Spinal cord (tissue), 10 donors: Measurements from ENCODE around the gene COL23A1. TPM values are rescaled to one million over a fixed set of nuclear protein-coding genes. Genes with fewer than 3 reads are reported as not detected.

ENCODE experiments used
- DNase-seq, 6 donors: peaks; one replicate each; pipeline versions ENCODE4 v3.0.0 to v3.0.0-alpha.2; 2013 to 2015; ENCODE audit warnings: low spot score in 6 of 6, low read depth in 4 of 6
- H3K27ac ChIP-seq: one replicate; pipeline ENCODE4 v1.5.1; 2013; ENCODE audit warnings: low read depth, low read length, control low read depth
- H3K27me3 ChIP-seq: one replicate; pipeline ENCODE4 v1.6.1; 2013; ENCODE audit warnings: low read length; ENCODE audit not compliant: control insufficient read depth, insufficient read depth
- H3K36me3 ChIP-seq: one replicate; pipeline ENCODE4 v1.6.1; 2013; ENCODE audit warnings: low read length; ENCODE audit not compliant: control insufficient read depth, insufficient read depth
- H3K4me1 ChIP-seq: one replicate; pipeline ENCODE4 v1.6.1; 2013; ENCODE audit warnings: low read length; ENCODE audit not compliant: control insufficient read depth, insufficient read depth
- H3K4me3 ChIP-seq: one replicate; pipeline ENCODE4 v1.5.1; 2013; ENCODE audit warnings: low read depth, low read length, control low read depth
- H3K9me3 ChIP-seq: one replicate; pipeline ENCODE4 v1.6.1; 2013; ENCODE audit warnings: low read length; ENCODE audit not compliant: control insufficient read depth, insufficient read depth
- WGBS: methylation state at CpG from one replicate; pipeline ENCODE4 v1.1.5; 2013; ENCODE audit warnings: missing lambda C conversion rate; ENCODE audit not compliant: insufficient coverage; 5-methylcytosine and 5-hydroxymethylcytosine counted together
- polyA plus RNA-seq, 2 donors: library from polyadenylated mRNA; unstranded; fragments of 120-200 nt; gene quantifications; one replicate each; pipeline ENCODE4 v1.2.1, GENCODE V29; 2013; ENCODE audit not compliant: insufficient read length in 2 of 2
- total RNA-seq, 2 donors: library from RNA; depleted of rRNA in 1 of 2; stranded (reverse); fragments of 120-200 nt in 1 of 2; fragments of >200 nt in 1 of 2; gene quantifications; one replicate each; pipeline versions ENCODE4 v1.2.3 to v1.2.4, GENCODE V29; 2013 to 2014
- donor health status: healthy.

COL23A1 gene
- total and polyA plus RNA-seq, 4 donors = 2.8 to 9.7 (median 8.0) TPM

- H3K4me3 ChIP-seq = no peak overlapping the region
- WGBS = 82% methylated on average over 7 of the region's 8 CpGs
- peaks cover 94% of the 10 kb centered on the region for H3K36me3 ChIP-seq
- peaks cover 8% of the 10 kb centered on the region for H3K4me1 ChIP-seq
- no peaks in the 10 kb centered on the region for H3K9me3 ChIP-seq
- DNase-seq = no peak
- no peaks in the 10 kb centered on the region for H3K27me3 ChIP-seq
- H3K27ac ChIP-seq = no peak overlapping the region
Observed at GRCh38 chr5:178211095-178212048, 378.8 kb downstream of the COL23A1 start.

- Histone ChIP-seq H3K4me1 (peaks cover 14% of the 10 kb centered on the region), H3K27ac (no peak overlapping the region), H3K4me3 (no peak overlapping the region), H3K9me3 (no peaks in the 10 kb centered on the region), H3K36me3 (peaks cover 92% of the 10 kb centered on the region), H3K27me3 (no peaks in the 10 kb centered on the region)
- DNase-seq = no peak
- no CpG with 5 or more reads among the region's 5 CpGs for WGBS
Observed at GRCh38 chr5:178210686-178211085, 379.5 kb downstream of the COL23A1 start.

- WGBS = 96% methylated on average over 18 of the region's 18 CpGs
- DNase-seq = no peak
- H3K9me3 ChIP-seq = no peaks in the 10 kb centered on the region
Observed at GRCh38 chr5:178210073-178210535, 380.1 kb downstream of the COL23A1 start.

GRCh38 chr5:178209334-178210072 lies 380.7 kb downstream of the COL23A1 start:
- WGBS = 92% methylated on average over 8 of the region's 8 CpGs
- no peak overlapping the region for H3K4me3 ChIP-seq
- peaks cover 80% of the 10 kb centered on the region for H3K36me3 ChIP-seq
- H3K27me3 ChIP-seq = no peaks in the 10 kb centered on the region
- no peak for DNase-seq
- no peak overlapping the region for H3K27ac ChIP-seq
- H3K4me1 ChIP-seq = peaks cover 14% of the 10 kb centered on the region
- H3K9me3 ChIP-seq = no peaks in the 10 kb centered on the region

More at GRCh38 chr5:178210073-178210535, 380.1 kb downstream of the COL23A1 start:
- peaks cover 14% of the 10 kb centered on the region for H3K4me1 ChIP-seq
- H3K27me3 ChIP-seq = no peaks in the 10 kb centered on the region
- H3K27ac ChIP-seq = no peak overlapping the region
- peaks cover 86% of the 10 kb centered on the region for H3K36me3 ChIP-seq
- H3K4me3 ChIP-seq = no peak overlapping the region

GRCh38 chr5:178208540-178209227 lies 381.5 kb downstream of the COL23A1 start:
- H3K36me3 ChIP-seq = peaks cover 72% of the 10 kb centered on the region
- peaks cover 18% of the 10 kb centered on the region for H3K4me1 ChIP-seq
- H3K27me3 ChIP-seq = no peaks in the 10 kb centered on the region
- H3K9me3 ChIP-seq = no peaks in the 10 kb centered on the region
- WGBS = 95% methylated on average over 3 of the region's 5 CpGs
- no peak for DNase-seq
- H3K27ac ChIP-seq = no peak overlapping the region
- H3K4me3 ChIP-seq = no peak overlapping the region

- 92% methylated on average over 1 of the region's 1 CpG for WGBS
- peaks cover 65% of the 10 kb centered on the region for H3K36me3 ChIP-seq
- peaks cover 20% of the 10 kb centered on the region for H3K4me1 ChIP-seq
- H3K4me3 ChIP-seq = no peak overlapping the region
- no peak for DNase-seq
- no peaks in the 10 kb centered on the region for H3K27me3 ChIP-seq
- H3K9me3 ChIP-seq = no peaks in the 10 kb centered on the region
- no peak overlapping the region for H3K27ac ChIP-seq
Observed at GRCh38 chr5:178207917-178208280, 382.3 kb downstream of the COL23A1 start.

GRCh38 chr5:178207183-178207916 lies 382.8 kb downstream of the COL23A1 start:
- Histone ChIP-seq H3K9me3 (no peaks in the 10 kb centered on the region), H3K27ac (no peak overlapping the region), H3K4me3 (no peak overlapping the region), H3K36me3 (peaks cover 59% of the 10 kb centered on the region), H3K27me3 (no peaks in the 10 kb centered on the region), H3K4me1 (peaks cover 20% of the 10 kb centered on the region)
- DNase-seq = no peak
- WGBS = 55% methylated on average over 5 of the region's 5 CpGs

- H3K4me1 ChIP-seq = peaks cover 20% of the 10 kb centered on the region
- no peaks in the 10 kb centered on the region for H3K9me3 ChIP-seq
- DNase-seq = no peak
- WGBS = 56% methylated on average over 9 of the region's 12 CpGs
- peak overlapping the region; percentile 75 for H3K4me3 ChIP-seq
- H3K27ac ChIP-seq = no peak overlapping the region
- H3K36me3 ChIP-seq = peaks cover 50% of the 10 kb centered on the region
- no peaks in the 10 kb centered on the region for H3K27me3 ChIP-seq
Observed at GRCh38 chr5:178206166-178207101, 383.8 kb downstream of the COL23A1 start.
